ENCODE data around the gene FOXE1.

FOXE1 gene

DNA sequence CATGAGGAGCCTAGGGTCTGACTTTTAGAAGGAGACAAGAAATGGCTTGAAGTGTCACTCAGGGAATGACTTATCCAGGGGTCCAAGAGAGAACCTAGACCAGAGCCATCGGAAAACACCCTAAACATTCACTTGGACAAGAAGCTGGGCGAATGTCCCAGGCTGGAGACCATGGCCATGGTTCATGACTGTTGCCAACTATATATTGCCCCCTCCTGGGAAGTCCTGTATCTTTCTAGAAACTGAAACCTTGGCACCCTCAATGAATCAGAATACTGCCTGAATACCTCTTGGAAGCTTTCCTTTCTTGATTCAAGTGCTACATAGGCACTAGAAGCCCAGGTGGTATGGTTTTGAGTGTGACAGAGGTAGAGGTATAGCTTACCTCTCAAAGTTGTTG, 39.4 kb downstream of the FOXE1 start:
- Histone ChIP-seq H3K4me1 (ENCODE audit: control insufficient read depth in 1 of 2, insufficient read depth in 1 of 2, low read depth in 1 of 2, low read length in 1 of 2) (peaks cover 2 to 10% of the 10 kb centered on the region in 2 experiments), H3K27ac (no peak overlapping the region), H3K9me3 (no peaks in the 10 kb centered on the region), H3K36me3 (no peaks in the 10 kb centered on the region), H3K4me3 (ENCODE audit: low read depth in 1 of 2, low read length in 1 of 2) (no peak overlapping the region), H3K27me3 (no peaks in the 10 kb centered on the region)
- TF ChIP-seq, protein P1, sequence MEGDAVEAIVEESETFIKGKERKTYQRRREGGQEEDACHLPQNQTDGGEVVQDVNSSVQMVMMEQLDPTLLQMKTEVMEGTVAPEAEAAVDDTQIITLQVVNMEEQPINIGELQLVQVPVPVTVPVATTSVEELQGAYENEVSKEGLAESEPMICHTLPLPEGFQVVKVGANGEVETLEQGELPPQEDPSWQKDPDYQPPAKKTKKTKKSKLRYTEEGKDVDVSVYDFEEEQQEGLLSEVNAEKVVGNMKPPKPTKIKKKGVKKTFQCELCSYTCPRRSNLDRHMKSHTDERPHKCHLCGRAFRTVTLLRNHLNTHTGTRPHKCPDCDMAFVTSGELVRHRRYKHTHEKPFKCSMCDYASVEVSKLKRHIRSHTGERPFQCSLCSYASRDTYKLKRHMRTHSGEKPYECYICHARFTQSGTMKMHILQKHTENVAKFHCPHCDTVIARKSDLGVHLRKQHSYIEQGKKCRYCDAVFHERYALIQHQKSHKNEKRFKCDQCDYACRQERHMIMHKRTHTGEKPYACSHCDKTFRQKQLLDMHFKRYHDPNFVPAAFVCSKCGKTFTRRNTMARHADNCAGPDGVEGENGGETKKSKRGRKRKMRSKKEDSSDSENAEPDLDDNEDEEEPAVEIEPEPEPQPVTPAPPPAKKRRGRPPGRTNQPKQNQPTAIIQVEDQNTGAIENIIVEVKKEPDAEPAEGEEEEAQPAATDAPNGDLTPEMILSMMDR (IDR thresholded peaks at IDR 0.05) = no peak

- no peaks in the 10 kb centered on the region for H3K27me3 ChIP-seq
These were observed 42.2 kb downstream of the FOXE1 start for GRCh38 chr9:97895211-97895610.

GRCh38 chr9:97895695-97896332, 42.8 kb downstream of the FOXE1 start:
- H3K27me3 ChIP-seq = no peaks in the 10 kb centered on the region
- H3K9me3 ChIP-seq = no peaks in the 10 kb centered on the region
- H3K4me1 ChIP-seq (ENCODE audit: control insufficient read depth in 1 of 2, insufficient read depth in 1 of 2, low read depth in 1 of 2, low read length in 1 of 2) = peaks cover 0 to 3% of the 10 kb centered on the region in 2 experiments
- H3K27ac ChIP-seq = no peak overlapping the region
- H3K4me3 ChIP-seq (ENCODE audit: low read depth in 1 of 2, low read length in 1 of 2) = no peak overlapping the region
- peaks cover 6% of the 10 kb centered on the region for H3K36me3 ChIP-seq
- TF ChIP-seq, protein P1 (IDR thresholded peaks at IDR 0.05) = peak; percentile 22

More at GRCh38 chr9:97895211-97895610, 42.2 kb downstream of the FOXE1 start:
- Histone ChIP-seq H3K27ac (no peak overlapping the region), H3K36me3 (peaks cover 6% of the 10 kb centered on the region), H3K4me3 (ENCODE audit: low read depth in 1 of 2, low read length in 1 of 2) (no peak overlapping the region), H3K4me1 (ENCODE audit: control insufficient read depth in 1 of 2, insufficient read depth in 1 of 2, low read depth in 1 of 2, low read length in 1 of 2) (peaks cover 2 to 5% of the 10 kb centered on the region in 2 experiments), H3K9me3 (no peaks in the 10 kb centered on the region)
- TF ChIP-seq, protein P1 (IDR thresholded peaks at IDR 0.05) = no peak

- H3K27ac ChIP-seq = peak overlapping the region; percentile 94
- H3K9me3 ChIP-seq = no peaks in the 10 kb centered on the region
- H3K27me3 ChIP-seq = no peaks in the 10 kb centered on the region
- no peak overlapping the region for H3K4me3 ChIP-seq (ENCODE audit: low read depth in 1 of 2, low read length in 1 of 2)
- peaks cover 6% of the 10 kb centered on the region for H3K36me3 ChIP-seq
- TF ChIP-seq, protein P1 (IDR thresholded peaks at IDR 0.05) = no peak
- peaks cover 37 to 47% of the 10 kb centered on the region in 2 experiments for H3K4me1 ChIP-seq (ENCODE audit: control insufficient read depth in 1 of 2, insufficient read depth in 1 of 2, low read depth in 1 of 2, low read length in 1 of 2)
These were observed 47.2 kb downstream of the FOXE1 start for GRCh38 chr9:97900103-97900737.

GRCh38 chr9:97900738-97901565, 47.9 kb downstream of the FOXE1 start:
- peak overlapping the region; percentile 94 for H3K27ac ChIP-seq

More at GRCh38 chr9:97900738-97901565, 47.9 kb downstream of the FOXE1 start:
- no peak overlapping the region for H3K4me3 ChIP-seq (ENCODE audit: low read depth in 1 of 2, low read length in 1 of 2)
- no peaks in the 10 kb centered on the region for H3K9me3 ChIP-seq
- TF ChIP-seq, protein P1 (IDR thresholded peaks at IDR 0.05) = peak; percentile 77
- peaks cover 6% of the 10 kb centered on the region for H3K36me3 ChIP-seq
- no peaks in the 10 kb centered on the region for H3K27me3 ChIP-seq
- H3K4me1 ChIP-seq (ENCODE audit: control insufficient read depth in 1 of 2, insufficient read depth in 1 of 2, low read depth in 1 of 2, low read length in 1 of 2) = peaks cover 45 to 55% of the 10 kb centered on the region in 2 experiments

All from neutrophil (primary cell).